CMK (cell line): ENCODE data around the gene CDC5L.
A peak's percentile ranks its signal among the peaks of the same experiment; 100 is the strongest.

Experiments
- DNase-seq: peaks from one replicate; pipeline ENCODE4 v3.0.0-alpha.2; 2010; ENCODE audit warnings: low read depth

Gene CDC5L

GRCh38 chr6:44373787-44374186 is 13.7 kb upstream of the CDC5L start:
- DNase-seq, result no peak

DNA sequence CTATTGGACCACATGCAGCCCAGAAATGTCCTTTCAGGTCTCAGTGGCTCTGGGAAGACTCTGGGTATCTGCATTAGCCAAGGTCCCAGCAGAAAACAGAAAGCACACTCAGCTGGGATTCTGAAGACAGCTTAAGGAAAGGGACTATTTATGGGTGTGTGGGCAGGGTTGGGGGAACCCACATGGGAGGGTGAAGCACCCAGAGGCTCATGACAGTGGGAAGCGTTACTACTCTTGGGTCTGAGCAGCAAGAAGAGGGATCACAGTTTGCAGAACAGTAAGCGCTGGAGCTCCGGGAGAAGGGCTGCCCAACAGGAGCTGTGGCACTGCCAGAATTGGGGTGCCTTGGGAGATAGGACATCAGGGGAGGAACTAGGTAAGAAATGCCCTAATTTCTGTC is 12.4 kb upstream of the CDC5L start:
- DNase-seq, result no peak

DNA sequence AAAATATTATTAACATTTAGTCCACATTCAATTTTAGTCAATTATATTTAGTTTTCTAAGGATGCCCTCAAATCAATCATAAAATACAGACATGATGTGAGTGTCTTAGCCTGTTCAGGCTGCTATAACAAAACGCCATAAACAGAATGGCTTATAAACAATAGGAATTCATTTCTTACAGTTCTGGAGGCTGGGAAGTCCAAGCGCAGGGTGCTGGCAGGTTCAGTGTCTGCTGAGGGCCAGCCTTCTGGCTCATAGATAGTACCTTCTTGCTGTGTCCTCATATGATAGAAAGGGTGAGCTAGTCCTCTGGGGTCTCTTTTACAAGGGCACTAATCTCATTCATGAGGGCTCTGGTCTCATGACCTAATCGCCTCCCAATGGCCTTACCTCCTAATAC is 10.0 kb upstream of the CDC5L start:
- DNase-seq, result no peak

- DNase-seq, result no peak
Measured at GRCh38 chr6:44377971-44378370, 9.5 kb upstream of the CDC5L start.

GRCh38 chr6:44381739-44382138 is 5.8 kb upstream of the CDC5L start:
- no peak for DNase-seq

- no peak for DNase-seq
Measured at GRCh38 chr6:44386364-44386928, 1.1 kb upstream of the CDC5L start.

GRCh38 chr6:44386929-44387345 is 569 bp upstream of the CDC5L start:
- DNase-seq, result no peak

DNA sequence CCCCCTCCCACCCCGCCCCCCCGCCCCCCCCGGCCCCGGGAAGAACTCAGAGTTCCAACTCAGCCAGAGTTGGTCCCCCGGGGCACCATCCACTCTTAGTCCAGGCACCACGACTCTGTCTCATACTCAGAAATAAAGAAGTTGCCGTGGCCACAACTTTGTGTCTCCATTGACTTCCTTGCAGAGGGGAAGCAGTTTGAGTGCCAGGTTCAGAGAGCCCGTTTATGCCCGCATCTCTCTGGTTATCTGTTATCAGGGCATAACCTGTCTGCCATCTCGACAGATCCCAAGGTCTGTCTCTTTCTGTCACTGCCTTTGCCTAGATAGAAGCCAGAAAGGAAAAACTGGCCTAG is 605 bp downstream of the CDC5L start:
- no peak for DNase-seq

GRCh38 chr6:44388887-44389286 is 1.4 kb downstream of the CDC5L start:
- no peak for DNase-seq

DNA sequence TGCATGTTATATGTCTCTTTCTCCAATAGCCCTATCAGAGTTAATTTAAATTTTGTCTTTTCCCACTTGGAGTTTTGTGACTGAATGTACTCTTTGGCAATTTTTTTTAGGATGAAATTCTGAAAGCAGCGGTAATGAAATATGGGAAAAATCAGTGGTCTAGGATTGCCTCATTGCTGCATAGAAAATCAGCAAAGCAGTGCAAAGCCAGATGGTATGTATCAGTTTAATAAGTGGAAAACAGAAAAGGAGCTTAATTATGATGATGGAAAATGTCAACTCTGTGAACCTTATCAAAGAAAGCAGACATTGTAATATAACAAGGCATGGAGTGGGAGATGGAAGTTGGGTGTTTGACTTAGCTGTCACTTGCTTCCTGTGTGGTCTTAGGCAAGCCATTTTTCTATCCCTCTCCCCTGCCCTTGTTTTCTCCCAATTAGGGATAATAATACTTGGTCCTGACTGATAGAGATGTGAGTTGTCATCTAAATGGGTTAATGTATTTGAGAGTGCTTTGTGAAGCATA is 2.7 kb downstream of the CDC5L start:
- peak; percentile 50 for DNase-seq

GRCh38 chr6:44395501-44395900 is 8.0 kb downstream of the CDC5L start:
- DNase-seq, result no peak

GRCh38 chr6:44396968-44397367 is 9.5 kb downstream of the CDC5L start:
- DNase-seq, result no peak

GRCh38 chr6:44397424-44398164 is 10.1 kb downstream of the CDC5L start:
- DNase-seq, result no peak

- DNase-seq, result no peak
Measured at GRCh38 chr6:44399991-44400390, 12.5 kb downstream of the CDC5L start.

- DNase-seq, result no peak
Measured at GRCh38 chr6:44400572-44400971, 13.1 kb downstream of the CDC5L start.

DNA sequence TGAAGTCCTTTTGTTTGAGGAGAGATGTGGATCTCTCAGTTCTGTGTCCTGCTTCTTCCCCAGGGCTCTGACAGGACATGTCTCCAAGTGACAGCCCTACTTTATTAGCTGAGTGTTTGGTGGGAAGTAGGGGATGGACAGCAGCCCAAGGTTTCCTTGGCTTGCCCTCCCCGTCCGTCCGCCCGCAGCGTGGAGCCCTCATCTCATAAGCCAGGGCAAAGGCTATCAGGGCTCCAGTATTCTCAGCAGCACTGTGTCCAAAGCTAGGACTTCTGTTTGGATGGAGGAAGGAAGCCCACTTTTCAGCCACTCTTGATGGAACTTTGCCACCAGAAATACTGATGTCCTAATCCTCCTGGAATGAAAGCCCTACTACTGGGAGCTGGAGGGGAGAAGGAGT is 13.6 kb downstream of the CDC5L start:
- no peak for DNase-seq

DNA sequence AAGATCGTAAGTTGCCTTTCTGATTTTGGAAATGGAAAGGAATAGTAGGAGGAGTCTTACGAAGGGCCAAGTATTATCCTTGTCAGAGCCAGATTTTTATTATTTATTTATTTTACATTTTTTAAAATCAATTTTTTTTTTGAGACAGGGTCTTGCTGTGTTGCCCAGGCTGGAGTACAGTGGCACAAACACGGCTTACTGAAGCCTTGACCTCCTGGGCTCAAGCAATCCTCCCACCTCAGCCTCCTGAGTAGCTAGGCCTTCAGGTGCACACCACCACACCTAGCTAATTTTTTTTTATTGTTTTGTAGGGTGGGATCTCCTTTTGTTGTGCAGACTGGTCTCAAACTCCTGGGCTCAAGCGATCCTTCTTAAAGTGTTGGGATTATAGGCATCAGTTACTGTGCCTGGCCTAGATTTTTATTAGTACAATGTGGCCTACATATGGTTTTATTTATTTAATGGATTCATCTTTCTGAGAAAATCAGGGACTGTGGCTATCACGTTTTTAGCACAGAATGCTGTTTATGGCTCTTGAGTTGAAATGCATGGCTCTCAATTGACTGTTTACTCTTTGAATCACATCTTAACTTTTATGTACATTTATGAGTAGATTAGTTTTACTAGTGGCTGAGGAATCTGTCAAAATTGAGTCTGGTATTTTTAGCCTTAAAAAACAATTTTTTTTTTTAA is 16.7 kb downstream of the CDC5L start:
- no peak for DNase-seq

GRCh38 chr6:44404715-44405099 is 17.2 kb downstream of the CDC5L start:
- no peak for DNase-seq

DNA sequence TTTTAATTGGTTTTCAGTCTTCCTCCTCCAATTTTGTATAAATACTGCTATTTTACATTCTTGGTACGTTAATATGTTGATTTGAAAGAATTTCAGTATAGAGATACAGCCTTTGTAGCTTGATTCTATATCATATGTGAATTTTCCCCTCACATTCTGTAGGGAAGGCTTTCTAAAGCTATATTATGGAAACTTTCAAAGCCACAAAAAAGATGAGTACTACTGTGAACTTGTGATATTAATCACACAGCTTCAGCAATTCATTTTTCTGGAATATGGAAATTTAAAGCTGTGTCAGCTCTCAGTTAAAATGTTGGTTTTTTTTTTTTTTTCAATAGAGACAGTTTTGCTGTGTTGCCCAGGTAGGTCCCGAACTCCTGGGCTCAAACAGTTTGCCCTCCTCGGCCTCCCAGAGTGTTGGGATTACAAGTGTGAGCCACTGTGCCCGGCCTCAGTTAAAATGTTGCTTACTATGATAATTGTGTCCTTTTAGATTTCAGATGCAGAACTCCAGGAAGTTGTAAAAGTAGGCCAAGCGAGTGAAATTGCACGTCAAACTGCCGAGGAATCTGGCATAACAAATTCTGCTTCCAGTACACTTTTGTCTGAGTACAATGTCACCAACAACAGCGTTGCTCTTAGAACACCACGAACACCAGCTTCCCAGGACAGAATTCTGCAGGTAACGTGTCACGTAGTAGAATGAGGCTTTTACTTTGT is 20.6 kb downstream of the CDC5L start:
- DNase-seq, result no peak

DNA sequence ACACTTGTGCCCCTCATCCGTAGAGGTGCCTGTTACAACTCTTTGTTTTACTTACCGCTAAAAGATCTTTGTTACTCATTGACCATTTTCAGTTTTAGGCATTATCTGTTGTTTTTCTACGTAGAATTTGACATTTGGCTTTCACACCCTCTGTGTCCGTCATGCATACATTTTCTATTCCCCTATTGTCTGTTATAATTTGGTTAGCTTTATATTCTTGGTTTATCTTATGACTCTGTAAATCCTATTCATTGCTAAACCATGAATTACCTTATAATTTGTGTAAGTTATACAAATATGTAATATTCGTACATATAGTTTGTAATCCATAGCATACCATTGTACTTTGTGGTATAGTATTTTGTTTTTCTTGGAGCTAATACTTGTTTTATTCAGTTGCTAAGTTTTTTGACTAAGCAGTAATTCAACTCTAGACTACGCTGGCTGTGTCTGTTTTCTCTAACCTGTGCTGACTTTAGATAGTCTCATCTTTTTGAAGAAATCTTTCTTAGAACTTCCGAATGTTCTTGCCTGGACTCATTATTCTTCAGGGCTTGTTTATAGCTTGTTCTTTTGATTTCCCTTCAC is 21.8 kb downstream of the CDC5L start:
- DNase-seq, result no peak

GRCh38 chr6:44410363-44410762 is 22.9 kb downstream of the CDC5L start:
- DNase-seq, result no peak

DNA sequence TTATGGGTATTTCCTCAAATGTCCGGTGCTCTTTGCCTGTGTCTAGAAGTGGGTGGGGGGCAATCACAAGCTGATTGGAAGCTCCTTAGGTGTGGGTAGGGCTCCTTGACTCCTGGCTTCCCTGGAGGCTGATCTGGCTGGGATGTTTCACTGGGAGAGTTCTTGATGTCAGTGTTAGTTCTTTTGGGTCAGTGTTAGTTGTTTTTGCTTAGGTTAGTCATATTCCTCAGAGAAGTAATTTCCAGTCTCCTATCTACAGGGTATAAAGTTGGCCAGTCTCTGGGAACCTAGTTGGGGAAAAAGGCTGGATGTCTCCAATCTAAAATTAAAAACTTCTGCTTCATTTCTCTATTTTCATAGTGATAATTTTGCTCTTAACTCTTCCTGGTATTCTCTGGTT is 23.6 kb downstream of the CDC5L start:
- no peak for DNase-seq
